Measurements from ENCODE around the gene GANAB. TPM values are rescaled to one million over a fixed set of nuclear protein-coding genes. Genes with fewer than 3 reads are reported as not detected.

The GANAB gene
- total and polyA plus RNA-seq, 2 of the 13 experiments (the other 11 are each of a cell fraction or from before 2014, with no cell fraction given) = 99.5 to 234 TPM

- TF ChIP-seq ARID5B (CRISPR knock-in tag; IDR thresholded peaks at IDR 0.05) (no peak), SRSF4 (IDR thresholded peaks at IDR 0.05; ENCODE audit: low read depth, low read length, poor library complexity, severe bottlenecking) (no peak), CTCF (CRISPR knock-in tag; IDR thresholded peaks at IDR 0.05) (no peak), HMGXB4 (CRISPR knock-in tag; IDR thresholded peaks at IDR 0.05; ENCODE audit: borderline replicate concordance in 1 of 2, low read depth in 1 of 2) (no peak), NFE2 (CRISPR knock-in tag; IDR thresholded peaks at IDR 0.05) (no peak), ZNF839 (CRISPR knock-in tag; IDR thresholded peaks at IDR 0.05; ENCODE audit: borderline replicate concordance) (no peak), ETV6 (CRISPR knock-in tag; conservative IDR thresholded peaks at IDR 0.05) (no peak), CSRNP1 (CRISPR knock-in tag; IDR thresholded peaks at IDR 0.05) (no peak), ZBTB40 (IDR thresholded peaks at IDR 0.05) (no peak), ZBTB40 (CRISPR knock-in tag; IDR thresholded peaks at IDR 0.05) (no peak)
Measured at GRCh38 chr11:62575156-62575555, 71.3 kb downstream of the GANAB start (continued).
